Measurements from ENCODE around the gene EDEM3. TPM values are rescaled to one million over a fixed set of nuclear protein-coding genes. Genes with fewer than 3 reads are reported as not detected.

Gene EDEM3
- total RNA-seq, 1 experiment from 2014 or later = 14.0 TPM

DNA sequence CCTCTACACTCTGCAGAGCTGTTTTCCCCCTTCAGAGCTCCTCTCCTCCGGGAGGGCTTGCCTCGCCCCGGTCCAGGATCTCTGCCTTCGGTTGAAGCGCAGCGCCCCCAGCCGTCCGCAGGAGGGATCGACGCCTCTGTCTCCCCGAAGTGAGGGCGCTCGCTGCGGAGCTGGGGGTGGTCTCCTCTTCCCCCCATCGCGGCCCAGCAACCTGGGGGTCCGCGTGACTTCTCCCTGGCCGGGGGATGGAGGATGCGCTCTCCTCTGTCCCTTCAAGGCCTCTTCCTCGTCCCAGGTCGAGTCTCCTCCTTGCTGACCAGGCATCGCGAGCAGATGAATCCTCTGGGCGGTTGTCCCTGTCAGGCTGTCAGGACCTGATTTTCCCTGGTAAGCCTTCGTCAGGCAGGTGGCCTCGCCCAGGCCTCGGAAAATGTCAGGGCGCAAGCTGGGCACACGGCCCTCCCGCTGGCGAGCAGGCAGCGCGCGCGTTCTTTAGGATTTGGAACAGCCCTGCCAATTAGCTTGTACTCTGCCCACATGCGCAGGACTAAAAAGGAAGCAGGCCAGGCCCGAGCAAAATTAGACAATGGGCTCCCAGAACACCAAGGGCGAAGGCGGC is 90.5 kb downstream of the EDEM3 start:
- no peak overlapping the region for H3K4ac ChIP-seq (ENCODE audit: low read depth, low read length)
- H3K4me3 Mint-ChIP-seq = peak overlapping the region; percentile 52 to 71
- no peak overlapping the region for H3K14ac ChIP-seq (ENCODE audit: insufficient read depth, low read length)
- H2BK20ac ChIP-seq (ENCODE audit: low read depth, low read length, poor library complexity, severe bottlenecking) = no peak overlapping the region
- no CpG with 5 or more reads among the region's 40 CpGs for WGBS (ENCODE audit: extremely low coverage, insufficient read length, low lambda C conversion rate)
- no peak overlapping the region for H2AFZ ChIP-seq (ENCODE audit: low read length)
- H3K9me3 Mint-ChIP-seq = no peaks in the 10 kb centered on the region
- no peaks in the 10 kb centered on the region for H3K79me2 ChIP-seq (ENCODE audit: insufficient read depth, low read length)
- no peak overlapping the region for H3K9ac ChIP-seq (ENCODE audit: extremely low read depth, insufficient read length, low read length)
- no peak overlapping the region for H4K91ac ChIP-seq (ENCODE audit: insufficient read length, low read depth, low read length)
- TF ChIP-seq, protein P1, sequence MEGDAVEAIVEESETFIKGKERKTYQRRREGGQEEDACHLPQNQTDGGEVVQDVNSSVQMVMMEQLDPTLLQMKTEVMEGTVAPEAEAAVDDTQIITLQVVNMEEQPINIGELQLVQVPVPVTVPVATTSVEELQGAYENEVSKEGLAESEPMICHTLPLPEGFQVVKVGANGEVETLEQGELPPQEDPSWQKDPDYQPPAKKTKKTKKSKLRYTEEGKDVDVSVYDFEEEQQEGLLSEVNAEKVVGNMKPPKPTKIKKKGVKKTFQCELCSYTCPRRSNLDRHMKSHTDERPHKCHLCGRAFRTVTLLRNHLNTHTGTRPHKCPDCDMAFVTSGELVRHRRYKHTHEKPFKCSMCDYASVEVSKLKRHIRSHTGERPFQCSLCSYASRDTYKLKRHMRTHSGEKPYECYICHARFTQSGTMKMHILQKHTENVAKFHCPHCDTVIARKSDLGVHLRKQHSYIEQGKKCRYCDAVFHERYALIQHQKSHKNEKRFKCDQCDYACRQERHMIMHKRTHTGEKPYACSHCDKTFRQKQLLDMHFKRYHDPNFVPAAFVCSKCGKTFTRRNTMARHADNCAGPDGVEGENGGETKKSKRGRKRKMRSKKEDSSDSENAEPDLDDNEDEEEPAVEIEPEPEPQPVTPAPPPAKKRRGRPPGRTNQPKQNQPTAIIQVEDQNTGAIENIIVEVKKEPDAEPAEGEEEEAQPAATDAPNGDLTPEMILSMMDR (conservative IDR thresholded peaks at IDR 0.05) = peak; percentile 99
- no peak overlapping the region for H4K5ac ChIP-seq (ENCODE audit: insufficient read length, low read depth, low read length)
- H3K4me2 ChIP-seq (ENCODE audit: insufficient read depth, insufficient read length, low read length) = peak overlapping the region; percentile 64
- no peak overlapping the region for H4K8ac ChIP-seq (replicated peaks; ENCODE audit: insufficient read length, low read depth, low read length)
- H2AK5ac ChIP-seq (ENCODE audit: insufficient read length, low read length) = no peak overlapping the region
- peaks cover 54 to 58% of the 10 kb centered on the region in 2 experiments for H3K4me1 Mint-ChIP-seq
- no peaks in the 10 kb centered on the region for H3K79me1 ChIP-seq (ENCODE audit: insufficient read depth, low read depth, low read length, poor library complexity, severe bottlenecking)
- no peak overlapping the region for H2BK5ac ChIP-seq (ENCODE audit: insufficient read length, low read length)
- no peak overlapping the region for H3T11ph ChIP-seq (ENCODE audit: low read length)
- H4K20me1 ChIP-seq (ENCODE audit: control insufficient read depth, insufficient read depth, insufficient read length) = no peaks in the 10 kb centered on the region
- peak; percentile 89 for DNase-seq
- H3K23ac ChIP-seq (ENCODE audit: insufficient read length, low read depth, low read length) = no peak overlapping the region
- peaks cover 11% of the 10 kb centered on the region; the same call in 1 of the 2 replicates for H3K27me3 Mint-ChIP-seq (ENCODE audit: low read depth)
- no peak overlapping the region for H3K18ac ChIP-seq (ENCODE audit: insufficient read length, low read depth, low read length)
- no peak overlapping the region for H3K27ac Mint-ChIP-seq
- no peak overlapping the region for H3K27ac ChIP-seq (ENCODE audit: insufficient read length, low read depth, low read length)
- H3K56ac ChIP-seq (ENCODE audit: insufficient read length, low read depth, low read length) = no peak overlapping the region
- H2BK12ac ChIP-seq (ENCODE audit: insufficient read length, low read depth, low read length) = no peak overlapping the region
- peaks cover 2% of the 10 kb centered on the region; the same call in 1 of the 2 replicates for H3K4me1 ChIP-seq (ENCODE audit: insufficient read depth, low read length)
- no peak overlapping the region for H2BK15ac ChIP-seq (ENCODE audit: low read depth, low read length)
- H3K36me3 Mint-ChIP-seq (ENCODE audit: insufficient read depth in 1 of 3, low read depth in 3 of 3) = no peaks in the 10 kb centered on the region; a peak in 1 of 7 replicates
- no peak overlapping the region for H2BK120ac ChIP-seq (ENCODE audit: low read depth, low read length, poor library complexity, severe bottlenecking)
- H3K9me3 ChIP-seq (ENCODE audit: control insufficient read depth, low read depth, low read length) = no peaks in the 10 kb centered on the region
- H3K27me3 ChIP-seq (ENCODE audit: insufficient read depth, low read length) = no peaks in the 10 kb centered on the region
- H3K23me2 ChIP-seq (ENCODE audit: insufficient read length, low read depth, low read length, poor library complexity, severe bottlenecking) = peaks cover 4% of the 10 kb centered on the region
